HepG2 (cell line): ENCODE results near the gene ARID3C. TPM values are rescaled to one million over a fixed set of nuclear protein-coding genes. Genes with fewer than 3 reads are reported as not detected.

ENCODE experiments used
- CERS6 ChIP-seq: sonication (generic); formaldehyde crosslinking; IDR thresholded peaks from 2 replicates; pipeline ENCODE4 v1.5.0; 2020; ENCODE audit warnings: missing genetic modification reagents
- FOXP1 ChIP-seq, 2 experiments: fragments of 450-650 bp in 1 of 2; IDR thresholded peaks; 2 replicates each; pipeline ENCODE4 v1.6.1; 2017 to 2018; ENCODE audit warnings: antibody characterized with exemption in 1 of 2
- GLI4 ChIP-seq: sonication (generic); formaldehyde crosslinking; IDR thresholded peaks from 2 replicates; pipeline ENCODE4 v1.5.1; 2020; ENCODE audit warnings: missing genetic modification reagents, mild to moderate bottlenecking, moderate library complexity, borderline replicate concordance
- GPN1 ChIP-seq: sonication (generic); formaldehyde crosslinking; IDR thresholded peaks from 2 replicates; pipeline ENCODE4 v1.5.1; 2020; ENCODE audit warnings: missing genetic modification reagents, borderline replicate concordance
- GTF3A ChIP-seq: sonication (generic); formaldehyde crosslinking; conservative IDR thresholded peaks from 2 replicates; pipeline ENCODE4 v1.4.0; 2020; ENCODE audit warnings: mild to moderate bottlenecking, missing genetic modification reagents
- GZF1 ChIP-seq: sonication (generic); formaldehyde crosslinking; IDR thresholded peaks from 2 replicates; pipeline ENCODE4 v1.5.1; 2020; ENCODE audit warnings: mild to moderate bottlenecking, missing genetic modification reagents
- HMGA1 ChIP-seq: sonication (generic); formaldehyde crosslinking; conservative IDR thresholded peaks from 2 replicates; pipeline ENCODE4 v1.4.0; 2020; ENCODE audit warnings: missing genetic modification reagents
- HNF4A ChIP-seq: sonication (generic); formaldehyde crosslinking; IDR thresholded peaks from 2 replicates; pipeline ENCODE4 v1.4.0; 2020; ENCODE audit warnings: missing genetic modification reagents
- HNF4G ChIP-seq, 2 experiments: sonication (generic) in 1 of 2; formaldehyde crosslinking in 1 of 2; IDR thresholded peaks; 2 replicates each; pipeline versions ENCODE4 v1.4.0 to v1.6.1; 2011 to 2020; ENCODE audit warnings: borderline replicate concordance in 2 of 2, low read depth in 2 of 2, mild to moderate bottlenecking in 2 of 2, low read length in 1 of 2, missing genetic modification reagents in 1 of 2, moderate library complexity in 1 of 2
- KLF11 ChIP-seq: IDR thresholded peaks from 2 replicates; pipeline ENCODE4 v1.6.1; 2016; ENCODE audit warnings: missing compliant biosample characterization
- KLF12 ChIP-seq: sonication (generic); formaldehyde crosslinking; IDR thresholded peaks from 2 replicates; pipeline ENCODE4 v1.4.0; 2020; ENCODE audit warnings: missing genetic modification reagents, borderline replicate concordance
- KLF15 ChIP-seq: sonication (generic); formaldehyde crosslinking; IDR thresholded peaks from 2 replicates; pipeline ENCODE4 v1.8.1; 2023; ENCODE audit warnings: borderline replicate concordance, mild to moderate bottlenecking, inconsistent platforms, missing genetic modification reagents, mixed read lengths
- MIER3 ChIP-seq: IDR thresholded peaks from 2 replicates; pipeline ENCODE4 v1.6.1; 2016; ENCODE audit warnings: missing compliant biosample characterization, borderline replicate concordance
- MIXL1 ChIP-seq: IDR thresholded peaks from 2 replicates; pipeline ENCODE4 v1.6.1; 2016
- MTF2 ChIP-seq: sonication (generic); formaldehyde crosslinking; IDR thresholded peaks from 2 replicates; pipeline ENCODE4 v1.5.0; 2020; ENCODE audit warnings: missing genetic modification reagents, borderline replicate concordance
- NFE2L2 ChIP-seq: fragments of 150-350 bp; IDR thresholded peaks from 2 replicates; pipeline ENCODE4 v1.6.1; 2014; ENCODE audit warnings: low read length
- NFKBIZ ChIP-seq: IDR thresholded peaks from 2 replicates; pipeline ENCODE4 v1.6.1; 2018; ENCODE audit warnings: missing genetic modification reagents, missing compliant biosample characterization
- NR2F2 ChIP-seq: IDR thresholded peaks from 2 replicates; pipeline ENCODE4 v1.6.1; 2012; ENCODE audit warnings: low read depth, inconsistent platforms, borderline replicate concordance
- RNF2 ChIP-seq: fragments of 450-650 bp; conservative IDR thresholded peaks from 2 replicates; pipeline ENCODE4 v1.6.1; 2016; ENCODE audit warnings: low read depth
- TEAD3 ChIP-seq: optimal IDR thresholded peaks from 2 replicates; pipeline ENCODE3; 2016; ENCODE audit warnings: borderline replicate concordance
- ZBTB21 ChIP-seq: sonication (generic); formaldehyde crosslinking; IDR thresholded peaks from 2 replicates; pipeline ENCODE4 v1.4.0; 2020; ENCODE audit warnings: missing genetic modification reagents
- ZBTB7B ChIP-seq: sonication (generic); formaldehyde crosslinking; IDR thresholded peaks from 2 replicates; pipeline ENCODE4 v1.4.0; 2020; ENCODE audit warnings: missing genetic modification reagents
- ZFP62 ChIP-seq: sonication (generic); formaldehyde crosslinking; IDR thresholded peaks from 2 replicates; pipeline ENCODE4 v1.4.0; 2020; ENCODE audit warnings: missing genetic modification reagents
- ZFY ChIP-seq: sonication (generic); formaldehyde crosslinking; IDR thresholded peaks from 2 replicates; pipeline ENCODE4 v1.4.0; 2020; ENCODE audit warnings: missing genetic modification reagents
- ZNF143 ChIP-seq: sonication (generic); formaldehyde crosslinking; IDR thresholded peaks from 2 replicates; pipeline ENCODE4 v1.4.0; 2020; ENCODE audit warnings: missing genetic modification reagents
- ZNF503 ChIP-seq: sonication (generic); formaldehyde crosslinking; IDR thresholded peaks from 2 replicates; pipeline ENCODE4 v1.4.0; 2020; ENCODE audit warnings: missing genetic modification reagents
- ZNF558 ChIP-seq: sonication (generic); formaldehyde crosslinking; IDR thresholded peaks from 2 replicates; pipeline ENCODE4 v1.9.0; 2022; ENCODE audit warnings: mild to moderate bottlenecking, missing genetic modification reagents, borderline replicate concordance
- ZNF563 ChIP-seq: sonication (generic); formaldehyde crosslinking; IDR thresholded peaks from 2 replicates; pipeline ENCODE4 v1.8.0; 2022; ENCODE audit warnings: mild to moderate bottlenecking, moderate library complexity, missing genetic modification reagents
- ZNF564 ChIP-seq: sonication (generic); formaldehyde crosslinking; IDR thresholded peaks from 2 replicates; pipeline ENCODE4 v1.8.1; 2023; ENCODE audit warnings: mild to moderate bottlenecking, missing genetic modification reagents
- ZNF607 ChIP-seq: sonication (generic); formaldehyde crosslinking; IDR thresholded peaks from 2 replicates; pipeline ENCODE4 v1.5.1; 2020; ENCODE audit warnings: missing genetic modification reagents, mild to moderate bottlenecking, borderline replicate concordance
- ZNF7 ChIP-seq: IDR thresholded peaks from 2 replicates; pipeline ENCODE4 v1.6.1; 2016; ENCODE audit warnings: missing biosample characterization, missing genetic modification reagents
- ZNF841 ChIP-seq: sonication (generic); formaldehyde crosslinking; IDR thresholded peaks from 2 replicates; pipeline ENCODE4 v1.8.1; 2023; ENCODE audit warnings: missing genetic modification reagents, borderline replicate concordance
- polyA plus RNA-seq, 8 experiments: library from polyadenylated mRNA; depleted of rRNA in 3 of 8; stranded (reverse) in 7 of 8; unstranded in 1 of 8; fragments of >200 nt; fragmentation: Illumina TruSeq in 4 of 8; extraction: Trizol in 4 of 8; gene quantifications; 2 replicates each; pipeline versions ENCODE4 v1.2.1 to v1.2.3, GENCODE V29; 2011 to 2016; ENCODE audit warnings: low read depth in 4 of 8, missing spikeins in 1 of 8, mixed read lengths in 1 of 8; ENCODE audit not compliant: insufficient read depth in 1 of 8
- total RNA-seq, 5 experiments: library from RNA; depleted of rRNA; stranded (reverse); fragments of >200 nt; fragmentation: Illumina TruSeq; extraction: Trizol; gene quantifications; 2 replicates each; pipeline ENCODE4 v1.2.3, GENCODE V29; 2016; ENCODE audit warnings: low read depth in 1 of 5

Gene ARID3C
- total and polyA plus RNA-seq, 2 of the 13 experiments (the other 11 are each of a cell fraction or from before 2014, with no cell fraction given): not detected

GRCh38 chr9:34664281-34665066 is 35.6 kb upstream of the ARID3C start (continued):
- TF ChIP-seq HMGA1 (CRISPR knock-in tag) (no peak), ZNF143 (CRISPR knock-in tag) (no peak), HNF4G (IDR thresholded peaks at IDR 0.05; ENCODE audit: borderline replicate concordance, low read depth, low read length) (peak; percentile 73), HNF4G (CRISPR knock-in tag; IDR thresholded peaks at IDR 0.05; ENCODE audit: borderline replicate concordance, low read depth) (no peak), ZFY (CRISPR knock-in tag) (no peak), ZNF564 (no peak), RNF2 (no peak), ZNF563 (no peak), MIER3 (CRISPR knock-in tag) (no peak; the same call in 1 of the 2 replicates), HNF4A (CRISPR knock-in tag) (peak; percentile 81), ZFP62 (CRISPR knock-in tag) (no peak), ZNF558 (CRISPR knock-in tag) (0 out of 2 replicates have a peak, but pooled peaks have one; percentile 31), GLI4 (CRISPR knock-in tag) (no peak), ZBTB21 (CRISPR knock-in tag) (no peak), NFKBIZ (CRISPR knock-in tag) (no peak), TEAD3 (CRISPR knock-in tag) (no peak), GZF1 (CRISPR knock-in tag) (no peak), NFE2L2 (no peak), MTF2 (CRISPR knock-in tag) (no peak), GTF3A (no peak), GPN1 (CRISPR knock-in tag) (no peak), ZNF503 (CRISPR knock-in tag) (no peak), KLF15 (CRISPR knock-in tag) (no peak), FOXP1 (IDR thresholded peaks at IDR 0.05) (no peak), FOXP1 (CRISPR knock-in tag; IDR thresholded peaks at IDR 0.05) (no peak), CERS6 (no peak), ZNF607 (CRISPR knock-in tag) (no peak), ZNF841 (CRISPR knock-in tag) (no peak), MIXL1 (CRISPR knock-in tag) (peak; percentile 35; the same call in 1 of the 2 replicates), ZNF7 (CRISPR knock-in tag) (no peak), ZBTB7B (CRISPR knock-in tag) (no peak), KLF11 (CRISPR knock-in tag) (no peak), NR2F2 (no peak), KLF12 (CRISPR knock-in tag) (no peak)
